Stimulated activated CD8-positive, alpha-beta memory T cell treated with anti-CD3 and anti-CD28 coated beads, Interleukin-15, amount 100 ng/mL, for 4 hours (primary cell): ENCODE measurements around the gene SIM2.

ENCODE experiments used
- DNase-seq, 2 donors: peaks; one replicate each; pipeline ENCODE4 v3.0.0-alpha.2; 2020; ENCODE audit warnings: low read depth in 2 of 2

The SIM2 gene

DNA sequence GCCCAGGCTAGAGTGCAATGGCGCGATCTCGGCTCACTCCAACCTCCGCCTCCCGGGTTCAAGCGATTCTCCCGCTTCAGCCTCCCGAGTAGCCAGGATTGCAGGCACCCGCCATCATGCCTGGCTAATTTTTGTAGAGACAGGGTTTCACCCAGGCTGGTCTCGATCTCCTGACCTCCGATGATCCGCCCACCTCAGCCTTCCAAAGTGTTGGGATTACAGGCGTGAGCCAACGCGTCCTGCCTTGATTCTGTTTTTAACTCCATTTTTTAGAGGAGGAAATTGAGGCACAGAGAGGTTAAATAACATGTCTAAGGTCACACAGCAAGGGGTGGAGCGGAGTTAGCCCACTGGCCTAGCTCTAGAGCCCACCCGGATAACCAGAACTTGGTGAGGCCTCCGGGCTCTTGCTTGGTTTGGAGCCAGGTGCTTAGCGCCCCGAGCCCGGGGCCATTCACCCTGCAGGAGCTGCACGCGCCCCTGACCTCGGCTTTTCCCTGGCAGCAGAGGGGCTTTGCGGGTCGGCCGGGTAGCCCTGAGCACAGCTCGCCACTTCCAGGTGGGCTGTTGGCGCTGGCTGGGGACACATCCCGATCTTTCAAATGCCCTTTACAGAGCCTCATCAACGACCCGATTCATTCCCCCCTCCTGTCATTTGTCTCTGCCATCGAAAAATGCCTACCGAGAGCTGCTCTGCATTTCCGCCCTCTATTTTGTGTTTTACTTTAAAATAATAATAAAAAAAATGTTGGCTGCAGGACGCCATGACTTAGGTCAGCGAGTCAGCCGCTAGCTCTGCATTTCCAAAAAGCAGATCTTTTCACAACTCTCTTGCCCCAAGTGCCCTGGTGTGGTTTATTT, 11.2 kb downstream of the SIM2 start:
- no peak for DNase-seq

DNA sequence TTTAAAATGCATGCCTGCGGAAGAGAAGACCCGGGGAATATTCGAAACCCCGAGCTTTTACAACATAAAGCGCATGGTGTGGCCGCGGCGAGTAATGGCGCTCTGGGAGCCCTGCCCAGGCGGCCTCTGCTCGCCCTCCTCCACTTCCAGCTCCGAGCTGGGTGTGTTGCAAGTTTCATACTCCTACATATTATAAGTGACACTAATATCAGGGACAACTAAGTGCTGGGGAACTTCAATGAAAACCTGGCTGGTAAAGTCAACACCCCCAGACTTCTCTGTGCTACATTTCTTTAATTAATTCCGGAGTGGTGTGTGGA, 11.8 kb downstream of the SIM2 start:
- no peak for DNase-seq

DNA sequence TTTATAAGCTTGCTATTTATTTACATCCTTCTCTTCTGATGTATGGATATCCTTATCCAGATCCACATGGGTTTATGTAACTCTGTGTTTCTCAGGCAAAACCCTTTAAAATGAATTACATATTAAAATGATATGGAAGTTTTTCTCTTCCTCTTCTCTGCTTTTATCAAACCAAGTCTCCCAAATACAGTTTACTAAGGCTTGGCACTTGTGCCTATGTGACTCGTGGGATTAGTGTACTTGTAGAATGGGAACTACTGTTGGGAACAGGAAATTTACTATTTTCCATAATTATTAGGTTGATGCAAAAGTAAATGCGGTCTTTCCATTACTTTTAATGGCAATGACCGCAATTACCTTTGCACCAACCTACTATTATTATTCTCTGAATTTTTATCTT, 14.8 kb downstream of the SIM2 start:
- no peak for DNase-seq

DNA sequence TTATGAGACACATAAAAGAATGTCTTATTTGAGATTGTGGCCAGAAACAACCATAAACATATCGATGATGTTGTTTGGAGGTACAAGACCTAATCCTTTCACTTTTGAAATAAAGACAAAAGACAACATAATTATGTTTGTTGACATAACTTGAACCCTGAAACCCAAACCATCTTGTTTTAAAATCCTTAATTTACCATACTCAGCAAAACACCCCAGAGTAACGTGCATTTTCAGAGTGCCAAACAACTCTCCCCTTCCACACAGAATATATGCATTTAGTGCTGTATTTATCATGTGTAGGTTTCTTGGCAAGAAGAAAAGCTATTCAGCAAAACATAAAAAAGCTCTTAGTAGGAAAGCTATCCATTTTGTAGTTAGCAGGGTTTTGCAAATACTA, 17.5 kb downstream of the SIM2 start:
- no peak for DNase-seq

DNA sequence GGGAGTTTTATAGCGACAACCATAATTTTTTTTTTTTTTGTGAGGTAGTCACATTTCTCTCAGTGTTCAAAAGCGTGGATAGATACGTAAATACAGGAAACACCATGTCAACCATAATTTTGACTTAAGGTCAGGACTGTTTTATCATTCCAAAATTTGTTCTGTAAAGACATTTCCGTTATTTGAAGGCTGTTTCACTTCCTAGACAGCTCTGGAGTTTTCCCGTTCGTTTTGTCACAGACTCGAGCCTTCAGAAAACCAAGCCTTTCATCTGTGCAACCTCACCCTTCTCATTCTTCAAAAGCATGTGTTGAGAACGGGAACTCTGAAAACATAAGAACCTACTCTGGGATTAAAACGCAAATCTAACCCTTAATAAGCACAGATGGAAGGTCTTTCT, 17.9 kb downstream of the SIM2 start:
- no peak for DNase-seq

DNA sequence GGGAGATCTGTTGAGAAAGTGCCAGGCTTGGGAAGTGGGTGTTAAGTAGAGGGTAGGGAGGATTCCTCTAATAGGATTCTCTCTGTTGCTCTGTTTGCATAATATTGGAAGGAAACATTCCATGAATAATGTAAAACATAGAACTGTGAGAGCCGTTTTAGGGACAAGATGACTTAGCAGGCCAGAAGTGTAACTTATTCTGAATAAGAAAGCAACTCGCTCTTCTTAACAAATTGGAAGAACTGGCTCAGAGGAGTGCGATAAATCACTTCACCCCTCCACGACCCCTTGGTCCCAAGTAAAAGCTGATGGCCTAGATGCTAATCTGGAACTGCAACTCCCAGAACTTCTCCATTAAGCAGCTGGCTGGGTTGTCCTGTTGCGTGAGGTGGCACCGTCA, 19.1 kb downstream of the SIM2 start:
- DNase-seq = no peak

DNA sequence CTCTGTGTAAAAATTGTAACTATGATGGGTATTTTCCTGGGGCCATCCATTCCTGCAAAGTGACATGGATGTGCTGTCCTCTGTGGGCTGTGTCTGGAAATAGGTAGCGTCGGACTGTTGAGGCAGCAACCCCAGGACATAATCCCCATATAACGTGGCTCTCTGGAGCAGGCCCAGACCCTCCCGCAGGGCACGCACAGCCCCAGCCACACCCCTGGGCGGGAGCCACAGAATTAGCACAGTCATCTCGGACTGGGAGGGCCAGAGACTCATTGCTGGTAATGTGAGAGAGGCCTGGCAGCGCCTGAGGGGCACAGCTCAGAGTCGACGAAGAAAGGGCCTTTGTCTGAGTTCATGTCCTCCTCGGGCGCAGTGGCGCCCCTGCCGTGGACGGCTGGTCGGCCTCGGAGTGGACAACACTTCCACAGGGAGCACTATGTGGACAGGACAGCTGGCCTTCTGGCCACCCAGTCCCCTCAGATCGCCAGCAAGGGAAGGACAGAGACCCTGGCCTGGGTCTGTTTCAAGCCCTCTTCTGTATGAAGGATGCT, 20.1 kb downstream of the SIM2 start:
- DNase-seq = no peak

DNA sequence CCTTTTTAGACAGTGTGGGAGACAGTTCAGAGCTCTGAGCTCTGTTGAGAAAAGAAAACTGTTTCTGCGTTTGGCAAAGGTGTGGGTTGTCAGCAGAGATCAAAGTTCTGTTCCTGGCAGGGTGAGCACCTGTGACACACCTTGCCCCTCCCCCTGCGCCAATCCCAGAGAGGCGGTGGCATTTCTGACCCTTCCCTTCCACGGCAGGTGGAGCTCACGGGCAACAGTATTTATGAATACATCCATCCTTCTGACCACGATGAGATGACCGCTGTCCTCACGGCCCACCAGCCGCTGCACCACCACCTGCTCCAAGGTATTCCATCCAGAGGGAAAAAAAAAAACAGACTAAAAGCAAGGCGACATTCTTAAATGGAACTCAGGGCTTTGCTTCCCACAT, 20.7 kb downstream of the SIM2 start:
- no peak for DNase-seq

DNA sequence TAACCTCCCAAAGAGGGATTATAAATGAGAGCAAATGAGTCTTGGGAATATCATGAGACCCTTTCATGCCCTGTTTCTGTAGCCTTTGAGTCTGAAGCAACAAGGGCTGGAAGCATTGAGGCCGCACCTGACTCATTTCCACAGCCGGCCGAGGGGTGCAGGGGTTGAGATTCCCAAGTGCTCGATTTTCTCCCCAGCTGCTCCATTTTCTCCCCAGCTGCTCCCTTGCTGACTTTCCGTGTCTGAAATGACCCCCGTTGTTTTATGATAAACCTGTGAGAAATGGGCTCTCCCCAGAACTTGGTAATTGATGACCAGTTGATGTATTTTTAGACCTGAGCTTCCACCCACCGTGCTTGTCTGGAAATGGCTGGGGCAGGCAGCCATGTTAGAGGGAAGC, 22.9 kb downstream of the SIM2 start:
- DNase-seq = no peak

DNA sequence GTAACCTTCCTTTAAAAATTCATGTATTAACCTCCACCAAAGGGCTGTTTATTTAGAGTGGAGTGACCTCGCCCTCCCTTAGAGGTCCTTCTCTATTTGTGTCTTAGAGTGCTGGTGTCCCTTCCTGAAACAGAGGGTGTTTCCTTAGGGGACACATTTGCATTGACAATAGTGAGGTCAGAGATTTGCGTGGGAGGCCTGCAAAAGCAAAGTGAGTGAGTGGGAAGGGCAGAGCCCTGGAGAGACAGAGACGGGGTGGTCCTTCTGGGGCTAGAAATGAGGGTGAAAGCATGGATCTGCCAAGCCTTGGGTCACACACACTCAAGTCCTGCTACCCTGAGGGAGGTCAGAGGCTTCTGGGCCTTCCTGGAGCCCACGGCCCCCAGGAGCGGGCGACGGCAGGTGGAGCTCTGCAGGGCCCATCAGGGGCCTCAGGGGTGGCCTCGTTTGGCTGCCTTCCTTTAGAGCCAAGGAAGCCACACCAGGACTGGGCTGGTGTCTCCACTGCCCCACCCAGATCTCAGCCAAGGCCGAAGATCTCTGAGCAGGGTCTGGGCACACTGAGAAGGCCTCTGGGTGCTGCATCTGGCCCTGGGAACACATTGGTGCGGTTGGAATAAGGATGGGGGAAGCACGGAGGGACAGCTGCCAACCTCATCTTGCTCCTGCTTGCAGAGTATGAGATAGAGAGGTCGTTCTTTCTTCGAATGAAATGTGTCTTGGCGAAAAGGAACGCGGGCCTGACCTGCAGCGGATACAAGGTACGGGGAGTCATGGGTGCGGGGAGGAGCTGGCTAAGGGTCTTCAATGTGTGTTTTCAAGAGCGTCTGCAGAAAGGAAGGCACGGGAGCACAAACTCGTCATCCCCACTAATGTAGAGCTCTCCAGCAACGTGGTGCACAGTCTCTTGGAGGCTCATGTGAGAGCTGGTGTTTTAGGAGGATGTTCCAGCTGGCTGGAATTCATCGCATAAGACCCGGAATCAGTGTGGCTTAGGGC, 23.8 kb downstream of the SIM2 start:
- DNase-seq = no peak

DNA sequence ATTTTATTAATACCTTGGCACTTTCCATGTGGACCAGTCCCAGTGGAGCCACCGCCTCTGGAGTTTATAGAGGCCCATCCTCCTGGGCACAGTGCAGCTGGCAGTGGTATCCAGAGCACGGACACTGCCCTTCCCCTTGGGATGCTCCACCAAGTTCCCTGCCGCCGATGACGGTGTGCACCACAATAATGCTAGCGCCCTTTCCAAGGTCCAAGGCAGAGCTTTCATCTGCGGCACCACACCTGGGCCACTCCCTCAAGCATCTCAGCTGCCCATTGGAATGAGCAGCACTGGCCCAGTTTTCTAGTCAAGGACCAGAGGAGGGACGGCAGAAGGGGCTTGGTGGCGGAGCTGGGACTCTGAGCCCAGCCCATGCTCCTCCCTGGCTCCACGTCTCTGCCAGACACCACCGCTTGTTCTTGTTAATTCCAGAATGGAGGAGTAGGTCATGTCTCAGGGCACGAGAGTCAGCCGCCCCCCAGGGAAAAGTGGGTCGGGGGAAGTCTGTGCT, 24.5 kb downstream of the SIM2 start:
- DNase-seq = no peak

DNA sequence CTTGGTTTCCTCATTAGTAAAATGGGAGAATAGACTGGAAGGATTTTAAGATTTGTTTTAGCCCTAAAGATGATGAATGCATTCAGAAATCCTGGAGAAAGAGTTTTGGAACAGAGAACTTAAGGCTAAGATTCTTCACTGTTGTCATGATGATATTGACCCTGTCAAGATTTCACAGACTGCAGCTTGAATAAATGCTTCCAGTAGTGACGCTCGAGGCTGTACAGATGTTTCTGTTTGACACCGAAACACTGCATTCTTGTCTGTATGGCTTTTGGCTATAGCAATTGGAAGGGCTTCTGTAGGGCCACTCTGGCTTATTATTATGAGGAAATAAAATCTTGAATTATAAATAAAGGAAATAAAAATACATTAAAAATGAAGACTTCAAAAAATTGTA, 25.7 kb downstream of the SIM2 start:
- DNase-seq = no peak

DNA sequence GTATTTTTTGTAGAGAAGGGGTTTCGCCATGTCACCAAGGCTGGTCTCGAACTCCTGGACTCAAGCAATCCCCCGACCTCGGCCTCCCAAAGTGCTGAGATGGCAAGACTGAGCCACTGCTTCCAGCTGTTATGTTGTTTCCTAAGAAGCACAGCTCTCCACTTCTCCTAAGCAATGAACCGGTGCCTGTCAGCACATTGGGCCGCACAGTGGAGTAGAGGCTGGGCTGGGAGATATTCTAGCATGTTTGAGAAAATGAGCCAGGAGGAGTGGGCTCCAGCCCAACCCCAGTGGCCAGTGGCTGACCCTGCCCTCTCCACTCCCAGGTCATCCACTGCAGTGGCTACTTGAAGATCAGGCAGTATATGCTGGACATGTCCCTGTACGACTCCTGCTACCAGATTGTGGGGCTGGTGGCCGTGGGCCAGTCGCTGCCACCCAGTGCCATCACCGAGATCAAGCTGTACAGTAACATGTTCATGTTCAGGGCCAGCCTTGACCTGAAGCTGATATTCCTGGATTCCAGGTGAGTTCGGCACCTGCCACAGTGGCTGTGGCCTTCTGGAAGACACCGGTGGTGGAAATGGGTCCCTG, 27.0 kb downstream of the SIM2 start:
- no peak for DNase-seq

DNA sequence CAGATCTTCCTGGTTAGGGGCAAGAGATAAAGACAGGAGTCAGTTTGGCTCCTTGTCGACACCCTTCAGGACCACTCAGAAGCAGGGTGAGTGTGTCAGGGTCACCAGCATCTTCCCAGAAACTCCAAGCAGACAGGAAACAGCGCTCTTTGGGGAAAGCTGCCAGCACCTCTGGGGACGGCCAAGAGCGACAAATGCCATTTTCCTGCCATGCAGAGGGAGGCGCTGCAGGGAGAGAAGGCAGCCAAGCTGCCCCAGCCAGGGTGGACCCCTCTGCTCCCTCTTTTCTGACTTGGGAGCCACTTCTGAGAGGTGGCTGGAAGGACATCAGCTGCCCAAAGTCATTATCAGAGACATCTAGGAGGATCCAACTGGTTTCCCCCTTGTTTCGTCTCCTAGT, 29.0 kb downstream of the SIM2 start:
- DNase-seq = no peak

DNA sequence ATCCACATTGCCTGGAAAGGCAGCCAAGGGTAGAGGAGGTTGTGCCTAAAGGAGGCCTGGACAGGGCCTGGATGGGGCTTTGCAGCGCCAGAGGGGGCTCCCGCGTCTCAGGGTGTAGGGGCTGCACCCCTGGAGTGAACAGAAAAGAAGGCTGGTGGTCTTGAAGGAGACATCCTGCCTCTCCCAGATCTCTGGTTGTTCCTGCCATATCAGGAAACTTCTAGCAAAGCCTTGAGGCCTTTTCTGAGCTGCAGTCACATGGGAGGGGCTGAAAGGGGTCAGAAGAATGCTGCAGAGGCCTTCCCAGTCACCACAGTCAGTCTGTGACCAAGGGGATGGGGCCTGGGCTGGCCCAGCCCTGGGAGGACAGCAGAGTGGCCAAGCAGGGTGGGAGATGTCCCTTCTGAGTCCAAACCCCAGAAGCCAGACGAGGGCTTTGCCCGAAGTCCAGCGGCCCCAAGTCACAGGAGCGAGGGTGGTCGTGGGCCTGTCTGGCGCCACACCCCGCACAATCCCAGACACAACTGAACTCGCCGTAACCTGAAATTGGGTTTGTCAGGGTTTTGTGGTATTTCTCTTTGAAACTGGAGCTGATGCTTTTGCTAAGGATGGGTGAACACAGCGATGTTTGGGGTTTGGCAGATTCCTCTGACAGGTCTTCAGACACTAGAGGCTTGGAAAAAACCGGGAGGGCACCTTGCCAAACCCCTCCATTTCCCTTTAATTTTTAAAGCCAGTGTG, 29.6 kb downstream of the SIM2 start:
- no peak for DNase-seq

DNA sequence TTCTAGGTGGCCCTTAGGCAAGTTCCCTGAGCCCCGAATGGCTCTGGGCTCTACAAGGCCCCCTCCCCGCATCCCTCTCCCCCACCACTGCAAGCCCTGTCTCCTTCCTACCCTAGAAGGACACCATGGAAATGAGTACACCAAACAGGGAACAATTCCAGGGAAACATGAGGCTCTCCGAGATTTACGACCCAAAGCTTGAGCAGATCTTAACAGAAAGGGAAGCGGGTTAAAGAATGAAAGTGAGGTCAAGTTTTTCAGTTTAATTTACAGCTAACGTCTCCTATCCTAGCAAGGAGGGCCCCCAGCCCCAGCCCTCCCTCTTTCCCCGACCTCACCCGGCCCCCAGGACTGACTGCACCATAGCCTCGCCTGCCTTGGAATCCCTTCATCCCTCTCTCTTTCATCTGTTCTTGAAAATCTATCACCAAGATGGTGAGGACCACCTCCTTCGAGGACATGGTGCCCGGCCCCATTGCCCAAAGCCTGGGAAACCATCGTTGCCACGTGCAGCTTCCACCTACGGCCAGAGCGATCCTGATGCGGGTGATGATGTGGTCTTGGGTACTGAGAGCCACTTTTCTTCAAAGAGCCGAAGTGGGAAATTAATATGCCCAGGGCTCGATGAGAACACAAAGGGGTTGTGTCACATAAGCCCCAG, 30.5 kb downstream of the SIM2 start:
- DNase-seq = no peak

DNA sequence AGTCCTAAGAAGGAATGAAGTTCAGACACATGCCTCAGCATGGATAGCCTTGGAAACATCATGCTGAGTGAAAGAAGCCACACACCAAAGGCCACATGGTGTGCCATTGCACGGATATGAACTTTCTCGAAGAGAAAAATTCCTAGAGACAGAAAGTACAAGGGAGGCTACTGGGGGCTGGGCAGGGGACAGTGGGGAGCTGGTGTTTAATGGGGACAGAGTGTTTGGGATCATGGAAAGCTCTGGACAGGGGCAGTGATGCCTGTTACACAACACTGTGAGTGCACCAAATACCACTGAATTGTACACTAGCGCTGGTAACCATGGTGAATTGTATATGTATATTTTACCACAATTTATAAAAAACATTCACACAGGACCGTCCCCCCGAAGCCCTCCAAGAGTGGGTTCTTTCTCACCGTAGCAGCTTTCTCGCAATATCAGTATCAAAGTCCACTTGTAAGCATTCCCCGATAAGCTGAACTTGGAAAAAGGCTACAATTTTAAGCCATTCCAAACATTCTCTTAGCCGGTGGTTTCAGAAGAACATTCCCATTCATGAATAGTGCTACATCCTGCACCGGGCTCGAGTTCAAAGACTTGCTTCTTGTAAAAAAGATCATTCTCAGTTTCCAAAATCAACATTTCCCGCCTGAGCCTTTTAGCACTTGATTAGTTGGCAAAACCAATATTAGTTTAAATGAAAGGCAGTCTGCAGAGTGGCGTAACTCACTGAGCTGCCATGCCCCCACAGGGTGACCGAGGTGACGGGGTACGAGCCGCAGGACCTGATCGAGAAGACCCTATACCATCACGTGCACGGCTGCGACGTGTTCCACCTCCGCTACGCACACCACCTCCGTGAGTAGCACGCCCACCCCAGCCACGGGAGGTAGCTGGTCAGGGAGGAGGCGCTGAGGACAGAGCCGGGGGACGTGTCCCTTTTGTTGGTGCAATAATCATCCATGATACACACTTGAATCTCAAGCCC, 31.7 kb downstream of the SIM2 start:
- no peak for DNase-seq

DNA sequence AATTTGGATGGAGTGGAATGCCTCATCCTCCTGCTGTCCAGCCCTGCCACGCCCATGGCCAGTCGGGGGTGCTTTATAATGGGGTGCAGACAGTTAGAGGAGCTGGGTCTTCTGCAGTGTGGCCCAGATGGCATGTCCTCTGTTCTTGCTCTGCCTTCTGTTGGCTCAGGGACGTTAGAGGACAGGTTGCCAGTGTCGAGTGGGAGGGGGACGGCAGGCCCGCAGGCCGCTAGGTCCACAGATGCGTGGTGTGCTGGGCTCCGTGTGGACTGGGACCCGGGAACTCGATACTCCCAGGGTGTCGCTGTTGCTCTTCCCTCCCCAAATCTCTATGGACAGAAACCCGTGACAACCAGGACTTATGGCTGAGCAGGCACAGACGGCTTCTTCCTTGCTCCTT, 33.3 kb downstream of the SIM2 start:
- DNase-seq = no peak

DNA sequence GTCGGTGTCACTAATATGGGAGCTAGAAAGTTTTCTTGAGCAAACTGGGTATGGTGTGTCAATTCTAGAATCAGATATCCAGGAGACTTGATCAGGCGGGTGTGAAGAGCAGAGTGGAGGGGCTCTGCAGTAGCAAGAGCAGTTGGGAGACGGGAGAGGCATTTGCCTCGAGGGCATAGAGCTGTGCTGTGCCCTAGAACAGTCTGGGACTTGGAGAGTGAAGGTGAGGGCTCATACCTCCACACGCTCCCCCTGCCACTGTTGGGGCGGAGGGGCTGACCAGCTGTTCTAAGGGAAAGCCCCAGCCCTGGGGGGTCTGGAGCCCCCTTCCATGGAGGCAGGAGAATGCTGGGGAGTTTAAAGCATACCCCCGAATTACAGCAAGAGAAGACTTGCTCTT, 33.8 kb downstream of the SIM2 start:
- DNase-seq = no peak

DNA sequence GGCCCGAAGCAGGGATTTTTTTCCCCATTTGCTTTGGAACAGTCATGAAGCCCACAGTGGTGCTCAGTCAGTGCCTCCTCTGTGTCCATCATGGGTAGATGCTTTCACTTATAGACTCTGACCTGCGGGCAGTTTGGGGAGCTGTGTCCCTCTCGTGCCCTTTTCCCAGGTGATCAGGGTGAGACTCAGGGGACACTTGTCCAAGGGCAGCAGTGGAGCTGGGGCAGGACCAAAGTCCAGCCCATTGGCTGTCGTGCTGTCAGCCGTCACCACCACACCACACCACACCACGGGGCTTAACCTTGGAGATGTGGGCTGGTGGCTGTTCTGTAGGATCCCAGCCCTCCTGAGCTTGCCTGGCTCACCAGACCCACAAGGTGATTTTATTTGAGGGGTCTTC, 34.9 kb downstream of the SIM2 start:
- DNase-seq = no peak
